Measurements from ENCODE around the gene PFN3.
"Not testable (repeated sequence)": the region's sequence is repeated elsewhere in the genome, so short reads cannot be mapped to it uniquely, and the experiment has no call there.

The PFN3 gene

DNA sequence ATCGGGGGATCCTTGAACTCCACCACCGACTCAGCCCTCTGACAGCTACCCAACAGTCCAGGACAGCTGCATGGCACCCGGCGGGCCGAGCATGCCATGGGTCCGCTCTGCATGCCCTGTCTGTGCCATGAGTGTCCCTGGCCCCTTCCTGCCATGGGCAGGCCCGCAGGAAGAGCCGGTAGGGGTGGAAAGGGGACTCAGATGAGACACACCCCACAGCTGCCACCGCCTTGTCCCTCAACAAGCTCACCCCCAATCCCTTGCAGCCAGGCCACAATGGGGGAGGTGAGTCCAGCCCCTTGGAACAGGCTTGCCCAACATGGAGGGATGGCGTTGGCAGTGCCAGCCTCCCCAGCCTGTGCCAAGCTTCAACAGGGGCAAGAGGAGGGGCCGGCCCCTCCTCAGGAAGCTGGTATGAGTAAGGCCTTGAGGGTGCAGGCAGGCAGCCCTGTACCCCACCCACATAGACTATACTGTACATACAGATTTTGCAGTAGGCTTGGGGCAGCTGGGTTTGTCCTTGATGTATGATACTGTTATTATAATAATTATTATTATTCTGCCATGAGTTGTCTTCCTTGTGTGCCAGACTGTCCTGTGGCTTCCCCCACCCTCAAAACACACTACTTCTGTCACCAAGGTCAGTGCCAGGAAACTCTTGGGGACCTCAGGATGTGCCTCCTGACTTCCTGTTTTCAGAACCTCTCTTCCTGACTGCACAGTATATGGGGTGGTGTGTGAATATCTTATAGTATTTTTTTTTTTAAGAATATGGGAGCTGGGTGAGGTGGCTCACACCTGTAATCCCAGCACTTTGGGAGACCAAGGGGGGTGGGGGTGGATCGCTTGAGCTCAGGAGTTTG lies 28.2 kb downstream of the PFN3 start:
- no peak for DNase-seq

DNA sequence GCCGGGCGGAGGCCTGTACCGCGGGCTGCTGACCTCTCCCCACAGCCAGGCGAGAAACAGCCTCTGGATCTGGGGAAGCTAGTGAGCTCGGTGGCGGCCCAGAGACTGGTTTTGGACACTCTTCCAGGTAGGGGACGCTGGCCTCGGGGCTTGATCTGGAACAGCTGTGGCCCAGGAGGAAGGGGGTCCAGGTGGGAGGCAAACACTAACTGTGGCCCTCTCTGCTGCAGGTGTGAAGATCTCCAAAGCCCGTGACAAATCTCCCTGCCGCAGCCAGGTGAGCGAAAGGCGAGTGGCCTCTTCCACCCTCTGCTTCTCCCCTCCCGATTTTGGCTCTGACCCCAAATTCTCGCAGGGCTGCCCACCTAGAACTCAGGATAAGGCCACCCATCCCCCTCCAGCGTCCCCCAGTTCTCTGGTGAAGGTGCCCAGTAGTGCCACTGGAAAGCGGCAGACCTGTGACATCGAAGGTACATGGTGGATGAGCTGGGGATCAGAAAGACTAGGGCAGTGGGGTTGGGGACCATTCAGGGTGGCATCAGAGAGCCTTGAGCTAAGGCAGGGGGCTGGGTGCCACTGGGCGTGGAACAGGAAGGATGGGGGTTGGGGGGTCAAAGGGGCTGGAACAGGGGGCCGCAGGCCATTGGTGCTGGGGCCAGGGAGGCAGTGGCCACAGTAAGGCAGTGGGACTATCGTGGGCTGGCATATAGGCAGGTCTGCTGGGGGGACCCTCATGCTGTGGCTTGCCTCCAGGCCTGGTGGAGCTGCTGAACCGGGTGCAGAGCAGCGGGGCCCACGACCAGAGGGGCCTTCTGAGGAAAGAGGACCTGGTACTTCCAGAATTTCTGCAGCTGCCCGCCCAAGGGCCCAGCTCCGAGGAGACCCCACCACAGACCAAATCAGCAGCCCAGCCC lies 29.1 kb downstream of the PFN3 start:
- no peak for DNase-seq

DNA sequence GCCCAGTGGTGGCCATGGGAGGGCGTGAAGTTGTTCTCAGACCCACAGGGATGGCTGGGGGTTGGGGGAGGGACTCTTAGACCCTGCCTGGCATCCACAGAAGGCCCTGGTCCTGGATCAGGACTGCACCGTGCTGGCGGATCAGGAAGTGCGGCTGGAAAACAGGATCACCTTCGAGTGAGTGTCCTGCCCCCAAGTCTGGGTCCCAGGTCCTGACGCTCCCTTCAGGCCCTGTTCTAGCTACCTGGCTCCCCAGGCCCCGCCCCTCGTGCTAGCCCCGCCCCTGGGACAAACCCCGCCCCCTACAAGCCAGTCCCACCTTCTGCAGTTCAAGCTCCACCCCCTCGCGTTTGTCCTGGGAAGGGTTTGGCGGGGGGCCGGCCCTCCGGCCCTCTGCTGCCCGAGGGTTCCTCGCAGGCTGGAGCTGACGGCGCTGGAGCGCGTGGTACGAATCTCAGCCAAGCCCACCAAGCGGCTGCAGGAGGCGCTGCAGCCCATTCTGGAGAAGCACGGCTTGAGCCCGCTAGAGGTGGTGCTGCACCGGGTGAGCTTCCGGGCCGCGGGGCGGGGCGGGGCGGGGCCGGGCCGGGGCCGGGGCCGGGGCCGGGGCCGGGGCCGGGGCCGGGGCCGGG lies 29.9 kb downstream of the PFN3 start:
- peak; percentile 59 to 82 for DNase-seq

DNA sequence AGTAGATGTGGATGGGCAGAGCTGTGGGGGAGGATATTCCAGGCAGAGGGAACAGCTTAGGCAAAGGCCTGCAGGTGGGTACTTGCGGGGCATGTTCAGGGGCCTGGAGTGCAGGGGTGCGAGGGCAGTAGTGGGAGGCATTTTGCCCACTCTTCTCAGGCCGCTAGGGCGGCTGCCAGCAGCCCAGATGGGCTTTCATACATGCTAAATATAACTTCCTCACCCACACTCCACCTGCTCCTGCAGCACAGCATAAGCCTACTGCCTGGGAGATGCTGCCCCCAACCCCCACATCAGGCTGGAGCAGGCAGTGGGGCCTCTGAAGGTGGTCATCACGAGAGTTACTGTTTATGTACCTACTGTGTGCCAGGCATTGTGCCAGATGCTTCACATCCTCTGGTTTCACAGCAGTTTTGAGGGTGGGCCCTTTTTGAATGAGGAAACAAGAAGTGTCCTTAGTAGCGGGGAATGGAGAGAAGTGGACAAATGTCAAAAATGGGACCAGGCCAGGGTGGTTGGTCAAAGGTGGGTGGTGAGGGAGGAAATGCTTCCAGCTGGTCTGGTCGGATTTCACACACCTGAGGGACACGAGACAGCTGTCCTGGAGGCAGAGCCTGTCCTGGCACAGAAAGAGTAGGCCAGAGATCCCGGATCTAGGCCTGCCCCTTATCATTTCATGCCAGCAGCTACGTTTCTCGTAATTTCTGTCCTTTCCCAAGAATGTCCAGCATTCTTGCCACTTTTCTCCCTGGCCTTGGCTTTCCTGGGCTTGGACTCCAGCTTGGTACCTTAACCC lies 30.6 kb downstream of the PFN3 start:
- peak in 1 of 2 experiments; percentile 2 for DNase-seq

DNA sequence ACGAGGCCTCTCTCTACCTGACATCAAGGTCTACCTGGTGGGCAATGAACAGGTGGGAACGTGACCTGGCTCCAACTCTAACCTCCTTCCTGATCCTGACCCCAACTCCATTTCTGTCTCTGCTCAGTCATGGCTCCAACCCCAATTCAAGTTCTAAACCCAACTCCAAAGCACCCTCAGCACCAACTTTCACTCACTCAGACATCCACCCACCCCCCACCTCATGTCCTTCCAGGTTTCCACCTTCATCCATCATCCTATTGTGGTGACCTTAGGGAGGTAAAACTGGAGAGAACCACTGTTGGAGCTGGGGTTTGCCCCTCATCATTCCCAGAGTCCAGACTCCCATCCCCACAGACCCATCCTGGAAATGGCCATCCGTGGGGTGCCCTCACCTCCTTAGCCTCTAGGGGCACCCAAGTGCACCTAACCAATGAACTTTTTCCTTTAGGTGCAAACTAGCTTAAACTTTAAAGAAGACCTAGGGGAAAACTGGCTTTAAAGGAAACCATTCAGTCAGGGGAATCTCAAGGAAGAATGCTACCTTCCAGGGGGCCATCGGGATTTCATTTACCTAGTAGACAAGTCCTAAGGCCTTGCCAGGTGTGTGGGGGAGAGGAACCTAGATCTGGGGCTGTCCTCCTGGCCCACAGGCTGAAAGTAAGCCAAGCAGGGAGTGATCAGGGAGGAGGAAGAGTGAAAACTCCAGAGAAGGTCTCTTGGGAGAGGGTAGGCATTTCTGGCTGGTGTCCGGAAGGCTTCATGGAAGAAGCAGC lies 31.4 kb downstream of the PFN3 start:
- peak; percentile 7 to 33 for DNase-seq

DNA sequence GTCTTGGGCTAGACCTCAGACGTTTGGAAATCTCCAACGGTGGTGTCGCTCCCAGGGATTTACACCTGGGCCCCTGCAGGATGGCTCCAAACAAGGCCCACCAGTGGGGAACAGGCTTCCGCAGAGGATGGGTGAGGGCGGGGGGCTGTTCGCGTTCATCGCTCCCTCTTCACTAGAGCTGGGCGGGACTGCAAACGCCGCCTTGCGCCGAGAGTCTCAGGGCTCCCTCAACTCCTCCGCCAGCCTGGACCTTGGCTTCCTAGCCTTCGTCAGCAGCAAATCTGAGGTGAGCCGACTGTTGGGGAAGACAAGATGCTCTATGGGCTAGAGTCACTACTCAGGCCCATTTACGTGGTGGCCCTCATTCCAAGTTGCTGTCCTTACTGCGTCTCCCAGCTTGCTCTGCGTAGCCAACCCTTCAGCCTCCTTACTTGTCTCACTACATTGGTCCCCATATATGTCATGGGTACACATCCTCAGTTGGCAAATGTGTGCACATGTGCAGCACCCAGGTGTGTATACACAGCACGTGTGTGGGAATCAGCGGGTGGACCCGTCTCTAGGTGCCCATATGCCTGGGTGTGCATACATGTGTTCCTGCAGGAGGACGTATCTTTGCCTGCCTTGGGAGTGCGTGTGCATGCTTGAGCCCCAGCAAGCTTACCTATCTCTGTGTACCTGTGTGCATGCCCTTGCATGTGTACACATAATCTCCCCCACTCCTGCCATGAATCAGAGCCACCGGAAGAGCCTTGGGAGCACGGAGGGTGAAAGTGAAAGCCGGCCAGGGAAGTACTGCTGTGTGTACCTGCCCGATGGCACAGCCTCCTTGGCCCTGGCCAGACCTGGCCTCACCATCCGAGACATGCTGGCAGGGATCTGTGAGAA lies 32.2 kb downstream of the PFN3 start:
- DNase-seq = no peak

DNA sequence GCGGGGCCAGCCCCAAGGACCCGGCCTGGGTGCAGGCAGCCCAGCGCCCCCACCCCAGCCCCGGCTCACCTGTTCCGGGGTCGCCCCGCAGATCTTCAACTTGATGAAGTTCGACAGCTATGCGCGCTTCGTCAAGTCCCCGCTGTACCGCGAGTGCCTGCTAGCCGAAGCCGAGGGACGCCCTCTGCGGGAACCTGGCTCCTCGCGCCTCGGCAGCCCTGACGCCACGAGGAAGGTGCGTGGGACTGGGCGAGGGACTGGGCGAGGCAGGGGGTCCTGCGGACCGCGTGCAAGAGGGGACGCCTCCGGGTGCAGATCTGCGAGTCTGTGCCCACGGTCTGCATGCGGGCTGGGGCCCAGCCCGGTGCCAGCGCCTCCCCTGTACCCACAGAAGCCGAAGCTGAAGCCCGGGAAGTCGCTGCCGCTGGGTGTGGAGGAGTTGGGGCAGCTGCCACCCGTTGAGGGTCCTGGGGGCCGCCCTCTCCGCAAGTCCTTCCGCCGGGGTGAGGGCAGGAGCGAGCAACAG lies 33.1 kb downstream of the PFN3 start:
- DNase-seq = no peak

DNA sequence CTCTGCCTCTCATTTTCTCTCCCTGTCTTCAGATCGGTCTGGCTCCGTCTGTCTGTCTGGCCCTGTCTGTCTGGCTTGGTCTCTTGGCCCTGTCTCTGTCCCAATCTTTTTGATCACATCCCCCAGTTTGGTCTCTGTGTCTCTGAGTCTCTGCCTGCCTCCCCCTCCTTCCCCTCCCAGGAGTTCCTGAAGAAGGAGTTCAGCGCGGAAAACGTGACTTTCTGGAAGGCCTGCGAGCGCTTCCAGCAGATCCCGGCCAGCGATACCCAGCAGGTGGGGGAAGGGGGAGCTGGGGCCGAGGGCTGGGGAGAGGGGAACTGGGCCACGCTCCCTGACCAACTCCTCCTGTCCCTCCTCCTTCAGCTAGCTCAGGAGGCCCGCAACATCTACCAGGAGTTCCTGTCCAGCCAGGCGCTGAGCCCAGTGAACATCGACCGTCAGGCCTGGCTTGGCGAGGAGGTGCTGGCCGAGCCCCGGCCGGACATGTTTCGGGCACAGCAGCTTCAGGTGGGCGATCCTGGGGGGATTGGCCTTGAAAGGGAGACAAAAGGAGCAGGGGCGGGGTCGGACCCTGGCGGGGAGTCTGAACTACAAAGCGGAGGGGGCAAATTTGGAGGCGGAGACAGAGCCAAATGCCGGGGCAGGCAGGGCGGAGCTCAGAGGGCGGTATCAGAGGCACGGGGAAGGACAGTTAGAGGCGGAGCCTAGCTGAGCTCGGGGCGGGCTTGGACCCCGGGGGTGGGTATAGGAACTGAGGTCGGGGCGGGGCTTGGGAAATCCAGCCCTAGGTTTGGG lies 33.7 kb downstream of the PFN3 start:
- peak; percentile 39 for DNase-seq

DNA sequence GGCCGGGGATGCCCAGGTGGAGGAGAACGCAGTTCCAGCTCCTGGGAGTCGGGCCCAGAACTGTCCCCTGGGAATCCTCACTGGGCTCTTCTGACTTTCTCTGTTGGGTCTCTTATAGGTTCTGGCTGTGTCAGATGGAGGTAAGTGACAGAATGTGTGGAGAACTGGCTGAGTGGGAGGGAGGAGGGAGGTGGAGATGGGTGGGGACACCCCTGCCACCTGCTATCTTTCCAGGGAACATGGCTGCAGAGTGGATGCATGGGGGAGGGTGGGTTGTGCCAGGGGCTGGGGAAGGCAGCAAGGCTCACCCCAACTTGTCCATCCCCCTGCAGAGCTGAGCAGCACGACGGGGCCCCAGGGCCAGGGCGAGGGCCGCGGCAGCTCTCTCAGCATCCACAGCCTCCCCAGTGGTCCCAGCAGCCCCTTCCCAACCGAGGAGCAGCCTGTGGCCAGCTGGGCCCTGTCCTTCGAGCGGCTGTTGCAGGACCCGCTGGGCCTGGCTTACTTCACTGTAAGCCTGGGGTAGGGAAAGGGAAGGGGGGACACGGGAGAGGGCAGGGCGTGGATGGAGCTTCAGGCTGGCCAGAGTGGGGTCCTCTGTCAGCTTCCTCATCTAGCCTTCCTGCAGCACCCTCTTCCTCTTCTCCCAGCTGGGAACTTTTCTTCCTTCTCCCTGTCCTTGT lies 34.5 kb downstream of the PFN3 start:
- peak; percentile 52 to 65 for DNase-seq

DNA sequence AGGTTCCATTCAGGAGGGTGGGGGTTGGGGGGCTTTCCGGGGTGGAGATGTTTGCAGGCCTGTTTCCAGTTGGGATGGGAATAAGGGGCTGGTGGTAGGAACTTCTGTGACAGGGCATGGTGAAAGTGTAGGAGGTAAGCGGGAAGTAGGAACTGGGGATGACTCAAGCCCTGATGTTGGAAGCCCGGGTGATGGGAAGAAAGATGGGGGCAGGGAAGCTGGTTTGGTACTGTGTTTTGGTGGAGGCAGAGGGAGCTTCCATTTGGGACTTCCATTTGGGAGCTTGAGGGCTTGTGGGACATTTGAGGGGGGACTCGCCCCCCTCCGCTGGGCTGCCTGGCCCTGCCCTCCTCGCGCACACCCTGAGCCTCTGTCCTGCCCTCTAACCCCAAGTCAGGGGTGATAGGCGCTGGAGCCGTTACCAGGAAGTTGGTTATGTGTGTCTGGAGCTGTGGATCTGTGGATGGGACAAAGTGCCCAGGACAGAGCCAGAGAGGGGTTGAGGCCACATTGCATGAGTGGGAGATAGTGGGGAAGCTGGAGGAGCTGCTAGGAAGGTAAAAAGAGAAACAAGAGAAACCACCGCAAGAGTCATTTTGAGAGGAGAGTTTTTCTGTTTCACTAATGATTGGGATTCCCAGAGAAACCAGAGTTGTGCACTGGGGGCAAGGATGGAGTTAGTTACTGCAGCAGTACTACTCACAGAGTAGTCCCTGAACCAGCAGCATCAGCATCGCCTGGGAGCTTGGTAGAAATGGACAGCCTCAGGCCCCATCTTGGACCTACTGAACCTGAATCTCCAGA lies 36.1 kb downstream of the PFN3 start:
- DNase-seq = no peak

DNA sequence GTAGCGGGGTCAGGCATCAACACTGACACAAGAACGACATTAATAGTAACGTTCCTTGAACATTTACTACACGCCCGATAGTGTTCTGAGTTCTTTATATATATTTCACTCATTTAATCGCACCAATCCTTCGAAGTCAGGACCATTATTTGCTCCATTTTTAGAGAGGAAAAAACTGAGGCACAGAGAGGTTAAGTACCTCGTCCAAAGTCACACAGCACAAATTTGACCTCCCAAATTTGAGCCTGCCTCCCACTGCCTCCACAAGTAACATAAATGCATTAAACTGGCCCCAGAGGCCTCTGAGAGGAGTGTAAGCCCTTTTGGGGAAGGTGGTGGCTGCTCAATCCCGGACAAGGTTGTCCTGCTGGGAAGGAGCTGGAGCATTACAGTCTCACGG lies 36.9 kb downstream of the PFN3 start:
- no peak for DNase-seq

DNA sequence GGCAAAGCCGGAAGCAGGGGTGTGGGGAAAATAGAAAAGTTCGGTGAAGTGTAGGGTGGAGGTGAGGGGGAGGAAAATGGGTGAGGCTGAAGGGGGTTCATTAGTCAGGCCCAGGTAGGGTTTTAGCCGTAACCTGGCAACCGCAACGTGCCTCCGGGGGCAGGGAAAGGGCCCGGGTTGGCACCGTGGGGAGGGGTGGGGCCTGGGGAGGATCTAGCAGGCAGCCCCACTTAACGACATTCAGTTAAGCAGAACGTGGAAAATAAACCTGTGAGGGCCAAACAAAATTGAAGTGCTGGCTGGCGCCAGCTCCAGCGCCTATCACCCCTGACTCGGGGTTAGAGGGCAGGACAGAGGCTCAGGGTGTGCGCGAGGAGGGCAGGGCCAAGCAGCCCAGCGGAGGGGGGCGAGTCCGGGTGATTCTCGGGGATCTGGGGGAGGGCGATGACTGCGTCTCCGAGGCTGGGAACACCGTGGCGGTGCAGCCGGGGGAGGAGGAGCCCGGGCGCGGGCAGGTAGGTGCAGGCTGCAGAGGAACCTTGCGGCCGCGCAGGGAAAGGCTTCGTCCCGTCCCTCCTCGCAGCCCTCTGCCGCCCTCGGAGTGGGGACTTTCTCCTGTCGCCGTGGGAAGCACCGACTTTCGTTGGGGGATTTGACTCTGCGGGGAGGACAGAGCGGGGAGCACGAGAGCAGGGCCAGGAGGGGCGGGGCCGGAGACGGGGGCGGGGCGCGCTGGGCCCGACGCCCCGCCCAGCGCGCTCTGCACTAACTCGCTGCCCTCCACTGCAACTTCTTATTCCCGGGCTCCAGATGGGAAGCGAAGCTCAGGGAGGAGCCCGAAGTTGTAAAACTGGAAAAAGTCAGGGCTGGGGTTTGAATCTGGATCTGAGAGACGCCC lies 37.6 kb downstream of the PFN3 start:
- DNase-seq = peak; percentile 8 to 43

DNA sequence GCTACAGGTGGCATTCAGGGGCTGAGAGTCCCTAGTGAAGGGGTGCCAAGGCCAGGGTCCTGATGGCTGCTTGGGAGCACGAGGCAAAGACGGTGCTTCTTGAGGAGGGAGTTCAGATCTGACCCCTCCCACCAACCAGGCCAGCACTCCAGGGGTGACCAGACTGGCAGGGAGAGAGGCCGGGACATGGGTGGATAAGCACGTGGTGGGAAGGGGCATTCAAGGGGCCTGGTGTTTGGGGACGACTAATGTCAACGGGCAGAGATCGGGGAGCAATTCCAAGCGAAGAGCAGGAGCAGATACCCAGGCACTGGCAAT lies 38.2 kb downstream of the PFN3 start:
- no peak for DNase-seq

DNA sequence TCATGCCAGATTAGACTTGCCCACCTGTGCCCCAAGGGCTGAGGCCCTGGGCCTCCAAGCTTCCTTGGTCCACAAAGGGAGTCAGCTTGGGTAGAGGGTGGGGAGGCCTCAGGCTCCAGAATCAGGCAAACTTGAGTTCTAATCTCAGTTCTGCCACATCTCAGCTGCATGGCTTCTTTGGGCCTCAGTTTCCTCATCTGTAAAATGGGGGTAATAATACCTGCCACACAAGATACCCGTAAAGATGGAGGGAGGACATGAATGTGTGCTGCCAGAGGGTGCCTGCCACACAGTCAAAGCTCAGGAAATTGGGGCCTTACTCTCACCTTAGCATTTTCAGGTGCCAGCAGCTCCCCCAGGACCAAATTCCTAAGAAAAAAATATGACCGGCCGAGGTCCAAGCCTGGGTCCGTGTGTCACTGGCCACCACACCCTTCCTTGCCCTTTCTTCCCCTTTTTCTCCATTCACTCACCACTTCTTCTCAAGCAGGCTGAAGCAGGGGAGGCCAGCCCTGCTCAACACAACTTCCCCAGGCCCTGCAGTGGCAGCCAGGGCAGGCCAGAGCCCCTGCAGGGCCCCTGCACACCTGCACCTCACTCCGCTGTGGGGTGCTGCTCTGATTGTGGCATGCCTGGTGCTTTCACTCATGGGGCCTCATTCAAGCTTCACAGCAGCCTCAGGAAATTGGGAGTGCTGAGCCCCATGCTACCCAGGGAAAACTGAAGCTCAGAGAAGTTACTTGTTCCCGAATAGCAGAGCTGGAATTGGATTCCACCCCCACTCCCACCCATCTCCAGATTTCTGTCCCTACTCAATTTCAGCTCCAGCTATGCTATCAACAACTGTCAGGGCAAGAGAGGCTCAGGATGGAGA lies 38.8 kb downstream of the PFN3 start:
- DNase-seq = no peak

DNA sequence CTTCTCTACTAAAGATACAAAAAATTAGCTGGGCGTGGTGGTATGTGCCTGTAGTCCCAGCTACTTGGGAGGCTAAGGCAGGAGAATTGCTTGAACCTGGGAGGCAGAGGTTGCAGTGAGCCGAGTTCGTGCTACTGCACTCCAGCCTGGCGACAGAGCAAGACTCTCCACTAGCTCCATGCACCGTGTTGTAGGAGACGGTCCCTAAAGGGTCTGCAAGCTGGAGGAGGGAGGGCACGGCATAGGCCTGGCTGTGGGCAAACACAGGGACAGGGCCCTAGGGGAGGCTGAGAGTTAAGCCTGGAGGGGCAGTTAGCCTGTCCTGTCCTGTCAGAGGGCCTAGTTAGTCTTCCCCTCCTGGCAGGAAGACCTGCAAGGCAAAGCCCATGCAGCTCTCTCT lies 39.7 kb downstream of the PFN3 start:
- not testable (repeated sequence) for DNase-seq

DNA sequence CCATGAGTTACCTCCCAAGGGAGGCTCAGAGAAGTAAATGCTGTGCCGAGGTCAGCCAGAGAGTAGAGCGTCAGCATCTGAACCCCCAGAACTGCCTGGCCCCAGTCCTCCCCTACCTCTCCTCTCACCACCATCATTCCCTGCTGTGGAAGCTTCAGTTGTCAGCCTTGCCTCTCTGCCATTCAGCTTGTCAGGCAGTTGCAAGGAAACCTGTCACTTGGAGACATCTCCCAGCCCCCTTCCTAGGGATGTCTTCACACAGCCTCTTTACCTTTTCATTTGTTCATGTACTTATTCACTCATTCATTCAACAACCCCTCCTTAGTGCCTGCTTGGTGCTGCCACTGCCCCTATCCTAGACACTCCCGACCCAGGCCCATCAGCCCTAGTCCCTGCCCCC lies 40.6 kb downstream of the PFN3 start:
- DNase-seq = no peak
